ENCODE data around the gene SNX5. TPM values are rescaled to one million over a fixed set of nuclear protein-coding genes. Genes with fewer than 3 reads are reported as not detected.

The SNX5 gene
- total RNA-seq, 2 experiments from 2014 or later, result 222 to 249 TPM

GRCh38 chr20:17944854-17945474 lies 23.6 kb downstream of the SNX5 start:
- H3K27ac Mint-ChIP-seq, result peak overlapping the region; percentile 58
- H3K4me1 Mint-ChIP-seq (ENCODE audit: low read depth), result peaks cover 13% of the 10 kb centered on the region
- ChIA-PET CTCF (interaction anchor here (1.0 to 1.4 kb wide), 2 partner anchors 14 to 51 kb away, joined by 3 read pairs; no protein-coding TSS in a partner anchor), POLR2A (interaction anchor here (1.0 kb wide), 1 partner anchor 12 kb away, joined by 3 read pairs; no protein-coding TSS in a partner anchor)
- intact Hi-C loops (cut with micrococcal nuclease), result no loop called here
- H3K27me3 Mint-ChIP-seq, result no peaks in the 10 kb centered on the region
- ATAC-seq (no peak), DNase-seq (no peak)
- no peak for TF ChIP-seq CTCF (IDR thresholded peaks at IDR 0.05)
- no peak overlapping the region for H3K4me3 Mint-ChIP-seq
- H3K36me3 Mint-ChIP-seq (ENCODE audit: low read depth), result peaks cover 73% of the 10 kb centered on the region
- H3K9me3 Mint-ChIP-seq, result no peaks in the 10 kb centered on the region

- CTCF ChIA-PET, result no interaction called here
- no peak for ATAC-seq
Measured at GRCh38 chr20:17943343-17943742, 25.3 kb downstream of the SNX5 start.

GRCh38 chr20:17941826-17942196 lies 26.8 kb downstream of the SNX5 start:
- ATAC-seq (no peak), DNase-seq (no peak)
- ChIA-PET CTCF (interaction anchor here (0.8 to 1.0 kb wide), 2 partner anchors 8 to 437 kb away, joined by 3 to 4 read pairs; no protein-coding TSS in a partner anchor), POLR2A (no interaction called here)
- H3K4me3 Mint-ChIP-seq, result no peak overlapping the region
- peaks cover 27% of the 10 kb centered on the region for H3K4me1 Mint-ChIP-seq (ENCODE audit: low read depth)
- H3K36me3 Mint-ChIP-seq (ENCODE audit: low read depth), result peaks cover 45% of the 10 kb centered on the region
- H3K27me3 Mint-ChIP-seq, result no peaks in the 10 kb centered on the region
- H3K27ac Mint-ChIP-seq, result no peak overlapping the region
- intact Hi-C loops (cut with micrococcal nuclease), result no loop called here
- no peaks in the 10 kb centered on the region for H3K9me3 Mint-ChIP-seq
- TF ChIP-seq CTCF (IDR thresholded peaks at IDR 0.05), result no peak

More at GRCh38 chr20:17943343-17943742, 25.3 kb downstream of the SNX5 start:
- intact Hi-C loops (cut with micrococcal nuclease), result no loop called here
- no peaks in the 10 kb centered on the region for H3K9me3 Mint-ChIP-seq
- H3K36me3 Mint-ChIP-seq (ENCODE audit: low read depth), result peaks cover 59% of the 10 kb centered on the region
- DNase-seq, result no peak
- no peak for TF ChIP-seq CTCF (IDR thresholded peaks at IDR 0.05)
- POLR2A ChIA-PET, result no interaction called here
- H3K27ac Mint-ChIP-seq, result no peak overlapping the region
- H3K4me3 Mint-ChIP-seq, result no peak overlapping the region
- H3K27me3 Mint-ChIP-seq, result no peaks in the 10 kb centered on the region
- H3K4me1 Mint-ChIP-seq (ENCODE audit: low read depth), result peaks cover 27% of the 10 kb centered on the region

GRCh38 chr20:17941087-17941825 lies 27.3 kb downstream of the SNX5 start:
- ChIA-PET POLR2A (no interaction called here), CTCF (interaction anchor here (1.0 kb wide), 1 partner anchor 436 kb away, joined by 4 read pairs; no protein-coding TSS in a partner anchor)
- Mint-ChIP-seq H3K27ac (no peak overlapping the region), H3K9me3 (no peaks in the 10 kb centered on the region), H3K4me3 (no peak overlapping the region), H3K36me3 (ENCODE audit: low read depth) (peaks cover 40% of the 10 kb centered on the region), H3K27me3 (no peaks in the 10 kb centered on the region), H3K4me1 (ENCODE audit: low read depth) (peaks cover 28% of the 10 kb centered on the region)
- intact Hi-C loops (cut with micrococcal nuclease), result no loop called here
- ATAC-seq (no peak), DNase-seq (no peak)
- TF ChIP-seq CTCF (IDR thresholded peaks at IDR 0.05), result no peak
